HepG2 (cell line): ENCODE measurements around the gene CPSF7. TPM values are rescaled to one million over a fixed set of nuclear protein-coding genes. Genes with fewer than 3 reads are reported as not detected.

Experiments used
- ATAC-seq: fragments of 200-7000 bp; cut with Tn5 transposase; 3 replicates; pipeline ENCODE4 v1.9.1; 2020; ENCODE audit warnings: mild to moderate bottlenecking, moderate library complexity
- BruUV-seq: library from RNA; stranded (reverse); fragments of 400-500 nt; replicated peaks from 2 replicates; lab custom pipeline; 2021; lab: Mats Ljungman, UMichigan
- CTCF ChIA-PET: fragments of 300-600 bp; formaldehyde crosslinking; extraction: SDS; loops from one replicate; lab custom pipeline; 2021; ENCODE audit warnings: low total read pairs, inconsistent platforms, low intra/inter-chr PET ratio; lab: Yijun Ruan, JAX
- POLR2A ChIA-PET: fragments of 350-600 bp; sonication (Branson Sonifier 250); formaldehyde crosslinking; loops from one replicate; lab custom pipeline; 2020; ENCODE audit warnings: antibody characterized with exemption, inconsistent platforms; lab: Yijun Ruan, JAX
- DNase-seq: peaks from one replicate; pipeline ENCODE4 v3.0.0-alpha.2; 2015; ENCODE audit warnings: low spot score
- FAIRE-seq: peaks from 3 replicates; lab custom pipeline; 2011; peaks lifted over from hg19 to GRCh38; lab: Jason Lieb, UNC
- H2AFZ ChIP-seq: one replicate; pipeline ENCODE4 v1.6.1; 2011; ENCODE audit warnings: low read length, inconsistent platforms
- H3K27ac ChIP-seq: fragments of 300-600 bp; 3 replicates; pipeline ENCODE4 v1.8.0; 2011; ENCODE audit warnings: mixed run types, mild to moderate bottlenecking, mixed read lengths, low read length, inconsistent platforms; ENCODE audit not compliant: insufficient read depth; ENCODE audit errors: extremely low read length
- H3K27me3 ChIP-seq, 2 experiments: fragments of 200-600 bp in 1 of 2; 2 replicates in 1 of 2; 3 replicates in 1 of 2; pipeline versions ENCODE4 v1.6.0 to v1.8.0; 2011; ENCODE audit warnings: low read length in 2 of 2, mild to moderate bottlenecking in 2 of 2, moderate library complexity in 2 of 2, inconsistent platforms in 1 of 2; ENCODE audit not compliant: insufficient read depth in 2 of 2, control insufficient read depth in 1 of 2
- H3K36me3 ChIP-seq, 2 experiments: fragments of 200-600 bp in 1 of 2; replicated peaks in 1 of 2; 2 replicates in 1 of 2; 3 replicates in 1 of 2; pipeline versions ENCODE4 v1.5.1 to v1.8.0; 2011; ENCODE audit warnings: low read length in 2 of 2, inconsistent platforms in 1 of 2; ENCODE audit not compliant: insufficient read depth in 2 of 2, control insufficient read depth in 1 of 2
- H3K4me1 ChIP-seq: 2 replicates; pipeline ENCODE4 v1.5.1; 2012; ENCODE audit warnings: low read length, inconsistent platforms; ENCODE audit not compliant: insufficient read depth
- H3K4me2 ChIP-seq: 2 replicates; pipeline ENCODE4 v1.6.0; 2011; ENCODE audit warnings: low read depth, low read length, inconsistent platforms
- H3K4me3 ChIP-seq, 3 experiments: fragments of 200-600 bp in 1 of 3; sonication (generic), shearing (Covaris generic) in 1 of 3; replicated peaks in 1 of 3; 2 replicates each; pipeline ENCODE4 v1.5.1; 2011 to 2016; ENCODE audit warnings: low read length in 3 of 3, inconsistent platforms in 2 of 3, low read depth in 2 of 3, mild to moderate bottlenecking in 2 of 3, control low read depth in 1 of 3, mixed read lengths in 1 of 3; ENCODE audit not compliant: insufficient read depth in 1 of 3
- H3K79me2 ChIP-seq: one replicate; pipeline ENCODE4 v1.6.1; 2011; ENCODE audit warnings: low read length, inconsistent platforms; ENCODE audit not compliant: insufficient read depth
- H3K9ac ChIP-seq: 2 replicates; pipeline ENCODE4 v1.6.0; 2011; ENCODE audit warnings: mild to moderate bottlenecking, low read depth, low read length, inconsistent platforms; ENCODE audit not compliant: insufficient read depth
- H3K9me3 ChIP-seq: 2 replicates; pipeline ENCODE4 v1.5.1; 2012; ENCODE audit warnings: mild to moderate bottlenecking, low read length
- H4K20me1 ChIP-seq: 2 replicates; pipeline ENCODE4 v1.6.0; 2011; ENCODE audit warnings: inconsistent platforms, mild to moderate bottlenecking, low read length, moderate library complexity; ENCODE audit not compliant: insufficient read depth
- CENPT ChIP-seq: sonication (generic); formaldehyde crosslinking; IDR thresholded peaks from 2 replicates; pipeline ENCODE4 v1.8.0; 2022; ENCODE audit warnings: low read depth, mild to moderate bottlenecking, moderate library complexity, missing genetic modification reagents
- HIVEP1 ChIP-seq: sonication (generic); formaldehyde crosslinking; IDR thresholded peaks from 2 replicates; pipeline ENCODE4 v1.4.0; 2020; ENCODE audit warnings: mild to moderate bottlenecking, missing genetic modification reagents
- KAT2B ChIP-seq: fragments of 150-350 bp; IDR thresholded peaks from 2 replicates; pipeline ENCODE4 v1.6.1; 2014; ENCODE audit warnings: low read depth, low read length, borderline replicate concordance
- NCOA2 ChIP-seq: sonication (generic); formaldehyde crosslinking; IDR thresholded peaks from 2 replicates; pipeline ENCODE4 v1.8.0; 2022; ENCODE audit warnings: inconsistent platforms
- SETDB1 ChIP-seq: sonication (generic); formaldehyde crosslinking; IDR thresholded peaks from 2 replicates; pipeline ENCODE4 v1.5.1; 2020; ENCODE audit warnings: missing genetic modification reagents, mild to moderate bottlenecking, borderline replicate concordance
- ZBTB1 ChIP-seq: sonication (generic); formaldehyde crosslinking; IDR thresholded peaks from 2 replicates; pipeline ENCODE4 v1.4.0; 2020; ENCODE audit warnings: missing genetic modification reagents, borderline replicate concordance
- WGBS: methylation state at CpG from one replicate; pipeline ENCODE4 v1.1.6; 2017; ENCODE audit warnings: low lambda C conversion rate; 5-methylcytosine and 5-hydroxymethylcytosine counted together
- in situ Hi-C: cut with HindIII; loops from 2 replicates; pipeline ENCODE4 v1.10.0; 2017; ENCODE audit warnings: low pct_unique_long_range_greater_than_20kb; ENCODE audit not compliant: extremely low pct_ligation_motif_present
- intact Hi-C: fragments of 100-400 bp; cut with micrococcal nuclease; formaldehyde crosslinking; loops from one replicate; pipeline ENCODE4 v1.10.0; 2022; ENCODE audit not compliant: unreplicated experiment
- polyA plus RNA-seq, 8 experiments: library from polyadenylated mRNA; depleted of rRNA in 3 of 8; stranded (reverse) in 7 of 8; unstranded in 1 of 8; fragments of >200 nt; fragmentation: Illumina TruSeq in 4 of 8; extraction: Trizol in 4 of 8; gene quantifications; 2 replicates each; pipeline versions ENCODE4 v1.2.1 to v1.2.3, GENCODE V29; 2011 to 2016; ENCODE audit warnings: low read depth in 4 of 8, missing spikeins in 1 of 8, mixed read lengths in 1 of 8; ENCODE audit not compliant: insufficient read depth in 1 of 8
- total RNA-seq, 5 experiments: library from RNA; depleted of rRNA; stranded (reverse); fragments of >200 nt; fragmentation: Illumina TruSeq; extraction: Trizol; gene quantifications; 2 replicates each; pipeline ENCODE4 v1.2.3, GENCODE V29; 2016; ENCODE audit warnings: low read depth in 1 of 5
- TF ChIP-seq, protein P1 (sequence below): sonication (generic); formaldehyde crosslinking; IDR thresholded peaks from 2 replicates; pipeline ENCODE4 v1.9.0; 2021; ENCODE audit warnings: missing genetic modification reagents, borderline replicate concordance

CPSF7 gene
- total and polyA plus RNA-seq, 2 of the 13 experiments (the other 11 are each of a cell fraction or from before 2014, with no cell fraction given), result 34.1 to 36.8 TPM

DNA sequence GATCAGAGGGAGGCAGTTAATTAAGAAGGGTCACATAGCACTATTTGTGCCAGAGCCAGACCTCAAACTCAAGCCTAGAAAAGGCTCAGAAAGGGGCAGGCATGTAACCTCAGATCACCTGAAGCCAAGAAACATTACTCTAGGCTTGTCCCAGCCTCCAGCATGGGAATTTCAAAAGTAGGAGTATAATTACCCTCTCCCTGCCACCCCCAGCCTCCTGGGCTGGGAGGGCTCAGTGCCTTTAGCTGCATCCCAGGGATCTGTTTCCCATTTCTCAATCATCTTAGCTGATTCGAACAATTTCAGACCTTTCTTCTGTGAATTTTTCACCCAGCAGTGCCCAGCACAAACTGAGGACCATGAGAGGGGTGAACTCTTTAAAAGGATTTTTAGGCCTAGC, 45.7 kb upstream of the CPSF7 start:
- H3K9ac ChIP-seq, result no peak overlapping the region
- no peaks in the 10 kb centered on the region for H4K20me1 ChIP-seq
- peaks cover 0 to 3% of the 10 kb centered on the region in 2 experiments; a peak in 1 of 5 replicates for H3K27me3 ChIP-seq
- no peaks in the 10 kb centered on the region for H3K79me2 ChIP-seq
- CTCF ChIA-PET, result interaction anchor here (5.8 kb wide), 1 partner anchor 40 kb away, joined by 87 read pairs; no protein-coding TSS in a partner anchor
- no peak overlapping the region for H3K4me2 ChIP-seq
- in situ Hi-C loops, result loop anchor here (5.0 kb wide), 2 partner anchors 42 to 162 kb away; no protein-coding TSS in a partner anchor
- TF ChIP-seq HIVEP1 (CRISPR knock-in tag) (no peak), NCOA2 (CRISPR knock-in tag) (no peak), SETDB1 (CRISPR knock-in tag) (no peak), ZBTB1 (no peak), CENPT (CRISPR knock-in tag) (no peak), KAT2B (no peak)
- TF ChIP-seq, protein P1, sequence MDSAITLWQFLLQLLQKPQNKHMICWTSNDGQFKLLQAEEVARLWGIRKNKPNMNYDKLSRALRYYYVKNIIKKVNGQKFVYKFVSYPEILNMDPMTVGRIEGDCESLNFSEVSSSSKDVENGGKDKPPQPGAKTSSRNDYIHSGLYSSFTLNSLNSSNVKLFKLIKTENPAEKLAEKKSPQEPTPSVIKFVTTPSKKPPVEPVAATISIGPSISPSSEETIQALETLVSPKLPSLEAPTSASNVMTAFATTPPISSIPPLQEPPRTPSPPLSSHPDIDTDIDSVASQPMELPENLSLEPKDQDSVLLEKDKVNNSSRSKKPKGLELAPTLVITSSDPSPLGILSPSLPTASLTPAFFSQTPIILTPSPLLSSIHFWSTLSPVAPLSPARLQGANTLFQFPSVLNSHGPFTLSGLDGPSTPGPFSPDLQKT (CRISPR knock-in tag), result no peak
- TF ChIP-seq, all 625 proteins: peak for 0
- Histone ChIP-seq H3K9me3 (no peaks in the 10 kb centered on the region), H2AFZ (no peak overlapping the region), H3K4me3 (no peak overlapping the region), H3K4me1 (peaks cover 11% of the 10 kb centered on the region), H3K36me3 (no peaks in the 10 kb centered on the region), H3K27ac (no peak overlapping the region)
- DNase-seq, result no peak
- FAIRE-seq, result no peak
- no TSS peak for BruUV-seq
- intact Hi-C loops, result no loop called here
- POLR2A ChIA-PET, result no interaction called here
- no peak for ATAC-seq
- WGBS, result 82% methylated on average over 1 of the region's 1 CpG
